ENCODE results near the gene TMEM150A.

TMEM150A gene

GRCh38 chr2:85583667-85584353 lies 18.7 kb downstream of the TMEM150A start:
- no peak for TF ChIP-seq CTCF (conservative IDR thresholded peaks at IDR 0.05; ENCODE audit: control insufficient read depth, insufficient read depth, low read depth, low read length)
- peak overlapping the region; percentile 42 for H3K4me3 ChIP-seq (ENCODE audit: control insufficient read depth, low read depth, low read length)
- no peak for DNase-seq (ENCODE audit: low read depth)

- no peak for TF ChIP-seq CTCF (conservative IDR thresholded peaks at IDR 0.05; ENCODE audit: control insufficient read depth, insufficient read depth, low read depth, low read length)
Measured at GRCh38 chr2:85582492-85582891, 20.0 kb downstream of the TMEM150A start.

GRCh38 chr2:85580206-85580605 lies 22.3 kb downstream of the TMEM150A start:
- no peak for TF ChIP-seq CTCF (conservative IDR thresholded peaks at IDR 0.05; ENCODE audit: control insufficient read depth, insufficient read depth, low read depth, low read length)
- H3K4me3 ChIP-seq (ENCODE audit: control insufficient read depth, low read depth, low read length), result no peak overlapping the region
- no peak for DNase-seq (ENCODE audit: low read depth)

More at GRCh38 chr2:85582492-85582891, 20.0 kb downstream of the TMEM150A start:
- no peak for DNase-seq (ENCODE audit: low read depth)
- no peak overlapping the region for H3K4me3 ChIP-seq (ENCODE audit: control insufficient read depth, low read depth, low read length)

GRCh38 chr2:85579266-85579935 lies 23.1 kb downstream of the TMEM150A start:
- TF ChIP-seq CTCF (conservative IDR thresholded peaks at IDR 0.05; ENCODE audit: control insufficient read depth, insufficient read depth, low read depth, low read length), result no peak

GRCh38 chr2:85578243-85579180 lies 24.0 kb downstream of the TMEM150A start:
- no peak for DNase-seq (ENCODE audit: low read depth)
- no peak for TF ChIP-seq CTCF (conservative IDR thresholded peaks at IDR 0.05; ENCODE audit: control insufficient read depth, insufficient read depth, low read depth, low read length)
- no peak overlapping the region for H3K4me3 ChIP-seq (ENCODE audit: control insufficient read depth, low read depth, low read length)

More at GRCh38 chr2:85579266-85579935, 23.1 kb downstream of the TMEM150A start:
- DNase-seq (ENCODE audit: low read depth), result no peak
- no peak overlapping the region for H3K4me3 ChIP-seq (ENCODE audit: control insufficient read depth, low read depth, low read length)

- no peak for TF ChIP-seq CTCF (conservative IDR thresholded peaks at IDR 0.05; ENCODE audit: control insufficient read depth, insufficient read depth, low read depth, low read length)
- H3K4me3 ChIP-seq (ENCODE audit: control insufficient read depth, low read depth, low read length), result no peak within 1 kb of the TSS
- no peak for DNase-seq (ENCODE audit: low read depth)
Measured at GRCh38 chr2:85577386-85578242, 24.9 kb downstream of the TMEM150A start, which contains the start of gene VAMP8. Gene VAMP8 (plus strand): TSS chr2:85577586. CDS start chr2:85577647, 61 bp downstream.
